Adrenal gland (tissue), 12 donors: ENCODE results near the gene TPSB2. TPM values are rescaled to one million over a fixed set of nuclear protein-coding genes. Genes with fewer than 3 reads are reported as not detected.

Experiments used
- DNase-seq, 7 donors: peaks; one replicate each; pipeline ENCODE4 v3.0.0-alpha.2; 2019 to 2020
- H3K27ac ChIP-seq, 5 donors: fragments of 200-600 bp; sonication (generic) in 4 of 5; 1 replicate in 3 of 5; 2 replicates in 2 of 5; pipeline versions ENCODE4 v1.5.1 to v1.8.0; 2016 to 2020; ENCODE audit warnings: mild to moderate bottlenecking in 1 of 5
- H3K27me3 ChIP-seq: fragments of 200-600 bp; 2 replicates; pipeline ENCODE4 v1.8.0; 2021
- H3K36me3 ChIP-seq, 2 donors: fragments of 200-600 bp; replicated peaks in 1 of 2; 1 replicate in 1 of 2; 2 replicates in 1 of 2; pipeline versions ENCODE4 v1.5.1 to v1.8.0; 2018 to 2022
- H3K4me1 ChIP-seq, 2 donors: fragments of 200-600 bp; replicated peaks in 1 of 2; 1 replicate in 1 of 2; 2 replicates in 1 of 2; pipeline versions ENCODE4 v1.5.1 to v1.8.0; 2018 to 2021
- H3K4me3 ChIP-seq, 4 donors: fragments of 200-600 bp; sonication (generic) in 3 of 4; one replicate each; pipeline ENCODE4 v1.5.1; 2016 to 2018
- H3K9me3 ChIP-seq, 3 donors: fragments of 200-600 bp; sonication (generic) in 1 of 3; replicated peaks in 1 of 3; 1 replicate in 2 of 3; 2 replicates in 1 of 3; pipeline versions ENCODE4 v1.5.1 to v1.8.0; 2016 to 2021
- POLR2A ChIP-seq, 2 donors: fragments of 450-650 bp; IDR thresholded peaks; one replicate each; pipeline ENCODE4 v1.6.1; 2017; ENCODE audit warnings: antibody characterized with exemption in 2 of 2, mild to moderate bottlenecking in 2 of 2, moderate library complexity in 1 of 2
- WGBS, 4 donors: extraction: QIAGEN DNeasy Blood & Tissue Kit in 2 of 4; methylation state at CpG; one replicate each; pipeline versions ENCODE4 v1.1.5 to v1.1.7; 2013 to 2017; 5-methylcytosine and 5-hydroxymethylcytosine counted together
- intact Hi-C, 2 donors: fragments of 100-400 bp; cut with DNase I; formaldehyde crosslinking; loops; one replicate each; pipeline versions ENCODE4 v1.14.1 to v1.15.0; 2022 to 2023
- polyA plus RNA-seq, 3 donors: library from polyadenylated mRNA; stranded (reverse); fragments of 200-250 nt in 2 of 3; fragments of 350-450 nt in 1 of 3; fragmentation: Illumina TruSeq in 1 of 3; extraction: RNeasy Lipid Tissue Mini Kit (QIAGEN cat#74804) in 1 of 3; gene quantifications; one replicate each; pipeline ENCODE4 v1.2.3, GENCODE V29; 2013 to 2014
- total RNA-seq, 9 donors: library from RNA; depleted of rRNA in 4 of 9; stranded (reverse); fragments of >200 nt in 4 of 9; fragments of 120-200 nt in 1 of 9; fragmentation: NEBNext Ultra II Directional in 1 of 9; extraction: Animal tissue kit (Norgen Biotek cat#: 25700) in 1 of 9; gene quantifications; one replicate each; pipeline versions ENCODE4 v1.1.0 to v1.2.4, GENCODE V29; 2013 to 2023
- TF ChIP-seq, protein P1 (sequence below), 6 experiments: fragments of 450-650 bp in 4 of 6; fragments of 200-600 bp in 2 of 6; sonication (generic) in 1 of 6; IDR thresholded peaks; 1 replicate in 5 of 6; 2 replicates in 1 of 6; pipeline versions ENCODE4 v1.5.1 to v1.8.0; 2016 to 2021; ENCODE audit warnings: antibody characterized with exemption in 6 of 6, mild to moderate bottlenecking in 2 of 6, moderate library complexity in 1 of 6
- donor health status: healthy with polysubstance abuse.
- donor health status: Bipolar disorder and iron deficiency.
- donor health status: DM: yes; HTN: yes; CAD: no.
- donor health status: DM: no; HTN: no; CAD: no.
- donor health status: DM: no; HTN: no; CAD: no.
- donor health status: DM: yes; HTN: yes; CAD: no.

TPSB2 gene
- total and polyA plus RNA-seq, 12 donors = 0.32 to 6.6 (median 0.78) TPM; not detected in 5

DNA sequence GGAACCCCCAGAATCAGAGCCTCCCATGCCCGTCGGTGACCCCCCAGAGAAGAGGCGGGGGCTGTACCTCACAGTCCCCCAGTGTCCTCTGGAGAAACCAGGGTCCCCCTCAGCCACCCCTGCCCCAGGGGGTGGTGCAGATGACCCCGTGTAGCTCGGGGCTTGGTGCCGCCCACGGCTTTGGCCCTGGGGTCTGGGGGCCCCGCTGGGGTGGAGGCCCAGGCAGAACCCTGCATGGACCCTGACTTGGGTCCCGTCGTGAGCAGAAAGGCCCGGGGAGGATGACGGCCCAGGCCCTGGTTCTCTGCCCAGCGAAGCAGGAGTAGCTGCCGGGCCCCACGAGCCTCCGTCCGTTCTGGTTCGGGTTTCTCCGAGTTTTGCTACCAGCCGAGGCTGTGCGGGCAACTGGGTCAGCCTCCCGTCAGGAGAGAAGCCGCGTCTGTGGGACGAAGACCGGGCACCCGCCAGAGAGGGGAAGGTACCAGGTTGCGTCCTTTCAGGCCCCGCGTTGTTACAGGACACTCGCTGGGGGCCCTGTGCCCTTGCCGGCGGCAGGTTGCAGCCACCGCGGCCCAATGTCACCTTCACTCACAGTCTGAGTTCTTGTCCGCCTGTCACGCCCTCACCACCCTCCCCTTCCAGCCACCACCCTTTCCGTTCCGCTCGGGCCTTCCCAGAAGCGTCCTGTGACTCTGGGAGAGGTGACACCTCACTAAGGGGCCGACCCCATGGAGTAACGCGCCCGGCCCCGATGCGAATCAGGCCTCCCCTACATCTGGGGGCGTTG is 8.9 kb downstream of the TPSB2 start:
- H3K4me1 ChIP-seq = no peaks in the 10 kb centered on the region
- no peaks in the 10 kb centered on the region for H3K9me3 ChIP-seq
- TF ChIP-seq, protein P1, sequence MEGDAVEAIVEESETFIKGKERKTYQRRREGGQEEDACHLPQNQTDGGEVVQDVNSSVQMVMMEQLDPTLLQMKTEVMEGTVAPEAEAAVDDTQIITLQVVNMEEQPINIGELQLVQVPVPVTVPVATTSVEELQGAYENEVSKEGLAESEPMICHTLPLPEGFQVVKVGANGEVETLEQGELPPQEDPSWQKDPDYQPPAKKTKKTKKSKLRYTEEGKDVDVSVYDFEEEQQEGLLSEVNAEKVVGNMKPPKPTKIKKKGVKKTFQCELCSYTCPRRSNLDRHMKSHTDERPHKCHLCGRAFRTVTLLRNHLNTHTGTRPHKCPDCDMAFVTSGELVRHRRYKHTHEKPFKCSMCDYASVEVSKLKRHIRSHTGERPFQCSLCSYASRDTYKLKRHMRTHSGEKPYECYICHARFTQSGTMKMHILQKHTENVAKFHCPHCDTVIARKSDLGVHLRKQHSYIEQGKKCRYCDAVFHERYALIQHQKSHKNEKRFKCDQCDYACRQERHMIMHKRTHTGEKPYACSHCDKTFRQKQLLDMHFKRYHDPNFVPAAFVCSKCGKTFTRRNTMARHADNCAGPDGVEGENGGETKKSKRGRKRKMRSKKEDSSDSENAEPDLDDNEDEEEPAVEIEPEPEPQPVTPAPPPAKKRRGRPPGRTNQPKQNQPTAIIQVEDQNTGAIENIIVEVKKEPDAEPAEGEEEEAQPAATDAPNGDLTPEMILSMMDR (IDR thresholded peaks at IDR 0.05) = no peak
- TF ChIP-seq POLR2A (IDR thresholded peaks at IDR 0.05) = no peak
- peaks cover 0 to 15% of the 10 kb centered on the region in 2 donors for H3K36me3 ChIP-seq
- no peak for DNase-seq
- no peak overlapping the region for H3K27ac ChIP-seq
- 84 to 91% (median 87%) methylated on average over 21 to 48 of the region's 48 CpGs for WGBS, 4 donors
- H3K27me3 ChIP-seq = no peaks in the 10 kb centered on the region
- H3K4me3 ChIP-seq = no peak overlapping the region
- intact Hi-C loops = no loop called here

DNA sequence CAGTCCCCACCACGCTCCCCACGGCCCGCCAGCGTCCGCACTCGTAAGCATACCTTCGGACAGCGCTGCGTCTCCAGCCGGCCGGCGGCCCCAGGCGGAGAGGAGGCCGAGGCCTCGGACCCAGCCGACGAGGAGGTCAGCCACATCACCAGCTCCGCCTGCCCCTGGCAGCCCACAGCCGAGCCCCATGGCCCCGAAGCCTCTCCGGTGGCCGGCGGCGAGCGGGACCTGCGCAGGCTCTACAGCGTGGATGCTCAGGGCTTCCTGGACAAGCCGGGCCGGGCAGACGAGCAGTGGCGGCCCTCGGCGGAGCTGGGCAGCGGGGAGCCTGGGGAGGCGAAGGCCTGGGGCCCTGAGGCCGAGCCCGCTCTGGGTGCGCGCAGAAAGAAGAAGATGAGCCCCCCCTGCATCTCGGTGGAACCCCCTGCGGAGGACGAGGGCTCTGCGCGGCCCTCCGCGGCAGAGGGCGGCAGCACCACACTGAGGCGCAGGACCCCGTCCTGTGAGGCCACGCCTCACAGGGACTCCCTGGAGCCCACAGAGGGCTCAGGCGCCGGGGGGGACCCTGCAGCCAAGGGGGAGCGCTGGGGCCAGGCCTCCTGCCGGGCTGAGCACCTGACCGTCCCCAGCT is 9.8 kb downstream of the TPSB2 start:
- DNase-seq = no peak
- Histone ChIP-seq H3K4me3 (no peak overlapping the region), H3K27ac (no peak overlapping the region), H3K36me3 (peaks cover 0 to 15% of the 10 kb centered on the region in 2 donors), H3K27me3 (no peaks in the 10 kb centered on the region), H3K4me1 (no peaks in the 10 kb centered on the region), H3K9me3 (no peaks in the 10 kb centered on the region)
- intact Hi-C loops = no loop called here
- no peak for TF ChIP-seq POLR2A (IDR thresholded peaks at IDR 0.05)
- TF ChIP-seq, protein P1 (IDR thresholded peaks at IDR 0.05) = no peak
- whole genome bisulfite sequencing, 4 donors = 92 to 100% (median 94%) methylated on average over 9 to 55 of the region's 55 CpGs

DNA sequence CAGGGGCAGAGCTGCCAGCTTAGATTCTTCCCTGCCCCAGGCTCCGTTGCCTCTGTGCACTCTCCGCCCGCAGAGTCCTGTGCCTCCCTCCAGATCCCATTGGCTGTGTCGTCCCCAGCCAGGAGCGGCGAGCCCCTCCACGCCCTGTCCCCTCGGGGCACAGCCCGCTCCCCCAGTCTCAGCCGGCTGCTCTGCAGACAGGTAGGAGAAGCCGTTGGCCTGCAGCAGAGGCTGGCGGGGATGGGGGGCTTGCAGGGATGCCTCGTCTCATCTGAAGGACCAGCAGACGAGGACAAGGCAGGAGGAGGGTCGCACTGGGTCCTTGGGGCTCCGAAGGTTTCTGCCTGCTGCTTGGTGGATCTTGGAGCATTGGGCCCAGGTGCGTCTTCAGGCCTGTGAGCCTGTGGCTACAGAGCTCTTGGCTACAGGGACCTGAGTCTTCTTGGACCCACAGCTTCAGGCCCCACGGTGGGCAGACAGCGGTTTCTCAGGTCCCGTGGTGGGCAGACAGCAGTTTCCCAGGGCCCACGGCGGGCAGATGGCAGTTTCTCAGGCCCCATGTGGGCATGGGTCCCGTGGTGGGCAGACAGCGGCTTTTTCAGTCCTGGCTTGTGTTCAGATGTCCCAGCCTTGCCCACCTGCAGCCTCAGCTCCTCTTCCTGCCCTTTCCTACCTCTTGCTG is 10.9 kb downstream of the TPSB2 start:
- no peaks in the 10 kb centered on the region for H3K4me1 ChIP-seq
- no peaks in the 10 kb centered on the region for H3K27me3 ChIP-seq
- no peak overlapping the region for H3K4me3 ChIP-seq
- no peak for TF ChIP-seq POLR2A (IDR thresholded peaks at IDR 0.05)
- TF ChIP-seq, protein P1 (IDR thresholded peaks at IDR 0.05) = no peak
- no peak for DNase-seq
- H3K27ac ChIP-seq = no peak overlapping the region
- H3K9me3 ChIP-seq = no peaks in the 10 kb centered on the region
- WGBS, 4 donors = 88 to 96% (median 92%) methylated on average over 10 to 24 of the region's 24 CpGs
- H3K36me3 ChIP-seq = peaks cover 0 to 15% of the 10 kb centered on the region in 2 donors
- intact Hi-C loops = no loop called here
